Brain pericyte (primary cell): Measurements from ENCODE around the gene MAPK8.

Experiments used
- DNase-seq: peaks from one replicate; pipeline ENCODE4 v3.0.0-alpha.2; 2012; ENCODE audit warnings: low read depth, low spot score

The MAPK8 gene

DNA sequence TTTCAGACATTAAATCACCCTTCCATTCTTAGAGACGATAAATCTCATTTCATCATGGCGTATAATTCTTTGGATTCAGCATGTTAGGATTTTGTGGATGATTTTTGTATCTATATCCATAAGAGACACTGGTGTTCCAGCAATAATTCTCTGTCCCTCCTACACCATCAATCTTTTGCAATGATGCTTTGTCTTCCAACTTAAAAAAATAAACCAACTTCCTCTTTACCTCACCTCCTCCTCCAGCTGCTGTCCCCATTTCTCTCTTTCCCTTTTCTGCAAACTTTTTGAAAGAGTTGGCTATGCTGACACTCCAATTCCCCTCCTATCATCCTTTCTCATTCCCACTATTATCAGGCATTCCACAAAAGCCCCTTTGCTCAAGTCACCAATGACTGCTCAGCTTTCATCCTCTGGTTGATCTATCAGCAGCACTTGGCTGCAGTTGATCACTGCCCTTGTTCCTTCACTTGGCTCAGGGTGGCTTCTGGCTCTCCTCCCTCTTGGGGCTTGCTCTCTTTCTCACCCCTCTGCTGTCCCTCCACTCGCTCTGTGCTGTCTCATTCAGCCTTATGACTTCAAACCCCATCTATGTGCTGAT lies 168.4 kb downstream of the MAPK8 start:
- no peak for DNase-seq

DNA sequence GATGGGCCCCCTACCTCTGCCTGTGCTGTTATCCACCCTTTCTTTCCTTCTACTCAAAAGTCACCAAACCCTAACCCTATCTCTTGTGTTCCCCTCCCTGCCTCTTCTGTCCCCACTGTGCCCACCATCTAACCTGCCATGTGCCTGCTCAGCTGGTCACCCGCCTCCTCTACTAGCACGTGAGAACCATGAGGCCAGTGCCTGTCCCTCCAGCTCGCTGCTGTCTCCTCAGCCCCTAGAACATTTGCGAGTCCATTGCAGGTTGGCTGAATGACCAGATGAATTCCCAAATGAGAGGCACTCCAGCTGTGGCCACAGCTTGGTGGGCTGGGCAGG lies 169.4 kb downstream of the MAPK8 start:
- no peak for DNase-seq

DNA sequence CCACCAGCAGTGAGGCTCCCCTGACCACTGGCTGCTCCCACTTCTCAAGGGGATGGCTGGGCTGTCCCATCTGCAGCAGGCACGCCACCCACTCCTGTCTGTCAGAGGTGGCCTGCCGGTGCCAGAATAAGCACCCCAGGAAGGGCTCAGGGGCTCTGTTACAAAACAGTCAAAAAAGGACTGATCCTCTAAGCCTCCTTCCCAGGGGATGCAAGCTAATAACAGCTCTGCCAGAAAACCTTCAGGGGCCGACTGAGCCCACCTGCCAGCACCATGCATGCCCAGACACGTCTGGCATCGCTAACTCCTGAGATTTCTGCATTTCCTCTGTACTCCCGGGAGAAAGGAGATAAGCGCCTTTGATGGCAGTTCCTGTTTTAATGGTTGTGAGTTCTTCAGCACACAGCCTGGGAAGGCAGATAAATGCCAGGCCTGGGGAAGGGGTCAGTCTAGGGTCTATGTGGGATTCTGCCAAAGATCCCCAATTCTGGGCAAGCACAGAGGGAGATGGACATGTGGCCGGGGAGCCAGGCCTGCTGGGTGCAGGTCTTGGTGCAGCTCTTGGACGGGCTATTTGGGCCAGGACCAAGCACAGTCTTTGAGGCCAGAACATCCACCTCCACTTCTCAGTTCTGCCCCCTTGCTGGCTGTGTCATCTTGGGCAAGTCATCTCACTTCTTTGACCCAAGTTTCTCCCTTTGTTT lies 170.0 kb downstream of the MAPK8 start:
- no peak for DNase-seq

DNA sequence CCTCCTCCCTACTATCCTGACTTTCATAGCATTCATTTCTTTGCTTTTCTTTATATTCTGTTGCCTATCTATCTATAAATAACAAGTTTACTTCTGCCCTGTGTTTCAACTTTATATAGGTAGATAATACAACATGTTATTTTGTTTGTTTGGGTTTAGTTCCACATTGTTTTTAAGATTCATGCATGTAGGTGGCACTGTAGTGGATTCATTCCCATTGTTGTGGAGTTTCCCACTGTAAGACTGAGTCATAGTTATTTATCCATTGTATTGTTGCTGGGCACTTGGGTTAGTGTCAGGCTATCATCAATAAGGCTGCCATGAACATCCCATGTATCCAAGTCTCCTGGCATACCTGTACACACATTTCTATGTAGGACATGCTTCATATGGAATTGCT lies 170.7 kb downstream of the MAPK8 start:
- no peak for DNase-seq

DNA sequence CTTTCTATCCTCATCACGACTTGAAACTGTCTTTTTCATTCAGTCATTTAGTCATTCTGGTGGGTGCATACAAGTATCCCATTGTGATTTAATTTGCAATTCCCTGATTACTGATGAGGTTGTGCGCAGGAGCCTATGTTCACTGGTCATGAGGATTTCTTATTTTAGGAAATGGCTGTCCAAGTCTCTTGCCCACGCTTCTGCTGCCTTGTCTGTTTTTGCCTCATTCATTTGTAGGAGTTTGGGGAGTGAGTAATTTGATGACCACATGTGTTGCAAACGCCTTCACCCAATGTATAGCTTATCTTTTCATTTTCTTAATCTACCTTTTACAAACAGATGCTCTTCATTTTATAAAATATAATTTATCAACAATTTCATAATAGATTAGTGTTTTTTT lies 171.1 kb downstream of the MAPK8 start:
- DNase-seq = no peak

DNA sequence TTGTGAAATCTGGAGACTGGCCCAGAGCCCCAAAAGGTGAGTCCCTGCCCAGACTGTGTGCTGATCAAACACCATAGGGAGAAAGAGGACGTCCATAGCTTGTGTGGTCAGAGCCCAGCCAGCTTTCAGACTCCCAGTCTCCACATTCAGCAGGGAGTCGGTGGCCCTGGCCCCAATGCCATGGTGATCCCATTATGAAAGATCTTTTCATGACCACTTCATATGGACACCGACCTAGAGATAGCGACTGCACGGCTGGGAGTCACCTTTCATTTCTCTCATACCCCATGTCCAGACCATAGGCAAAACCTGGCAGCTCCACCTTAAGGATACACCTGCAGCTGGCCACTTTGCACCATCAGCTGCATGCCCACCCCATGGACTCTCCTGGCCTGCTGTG lies 172.0 kb downstream of the MAPK8 start:
- DNase-seq = no peak

DNA sequence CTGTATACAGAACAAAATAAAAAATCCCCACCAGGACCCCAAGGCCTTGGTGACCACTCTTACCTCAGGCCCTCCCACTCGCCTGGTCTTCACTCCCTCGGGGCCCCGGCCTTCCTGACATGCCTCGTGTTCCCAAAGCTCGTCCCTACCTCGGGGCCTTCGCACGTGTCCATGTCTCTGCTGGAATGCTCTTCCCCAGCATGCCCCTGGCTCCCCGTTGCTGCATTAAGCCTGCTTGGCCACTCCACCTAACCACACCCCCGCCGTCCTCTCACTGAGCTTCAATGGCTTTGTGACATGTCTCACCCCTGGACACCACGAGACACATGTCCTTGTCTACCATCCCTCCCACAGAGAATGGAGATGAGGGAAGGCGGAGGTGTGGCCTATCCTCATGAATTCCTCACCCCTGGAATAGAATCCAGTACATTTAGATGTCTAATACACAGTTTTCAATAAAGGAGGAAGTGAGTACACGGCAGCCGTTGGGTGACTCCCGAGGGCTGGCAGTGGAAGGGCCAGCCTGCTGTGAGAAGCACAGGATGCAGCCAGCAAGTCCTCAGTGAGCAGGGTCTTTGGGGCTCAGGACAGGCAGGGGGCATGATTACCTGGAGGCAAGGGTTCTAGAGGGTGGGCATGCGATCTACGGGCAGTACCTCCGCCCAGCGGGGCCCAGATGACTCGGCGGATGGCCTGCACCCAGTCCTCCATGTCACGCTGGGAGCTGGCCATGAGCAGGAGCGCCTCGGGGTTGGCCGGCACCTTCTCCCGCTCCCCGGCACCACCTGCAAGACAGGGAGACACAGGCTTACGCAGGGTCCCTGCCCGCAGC lies 172.7 kb downstream of the MAPK8 start:
- no peak for DNase-seq

DNA sequence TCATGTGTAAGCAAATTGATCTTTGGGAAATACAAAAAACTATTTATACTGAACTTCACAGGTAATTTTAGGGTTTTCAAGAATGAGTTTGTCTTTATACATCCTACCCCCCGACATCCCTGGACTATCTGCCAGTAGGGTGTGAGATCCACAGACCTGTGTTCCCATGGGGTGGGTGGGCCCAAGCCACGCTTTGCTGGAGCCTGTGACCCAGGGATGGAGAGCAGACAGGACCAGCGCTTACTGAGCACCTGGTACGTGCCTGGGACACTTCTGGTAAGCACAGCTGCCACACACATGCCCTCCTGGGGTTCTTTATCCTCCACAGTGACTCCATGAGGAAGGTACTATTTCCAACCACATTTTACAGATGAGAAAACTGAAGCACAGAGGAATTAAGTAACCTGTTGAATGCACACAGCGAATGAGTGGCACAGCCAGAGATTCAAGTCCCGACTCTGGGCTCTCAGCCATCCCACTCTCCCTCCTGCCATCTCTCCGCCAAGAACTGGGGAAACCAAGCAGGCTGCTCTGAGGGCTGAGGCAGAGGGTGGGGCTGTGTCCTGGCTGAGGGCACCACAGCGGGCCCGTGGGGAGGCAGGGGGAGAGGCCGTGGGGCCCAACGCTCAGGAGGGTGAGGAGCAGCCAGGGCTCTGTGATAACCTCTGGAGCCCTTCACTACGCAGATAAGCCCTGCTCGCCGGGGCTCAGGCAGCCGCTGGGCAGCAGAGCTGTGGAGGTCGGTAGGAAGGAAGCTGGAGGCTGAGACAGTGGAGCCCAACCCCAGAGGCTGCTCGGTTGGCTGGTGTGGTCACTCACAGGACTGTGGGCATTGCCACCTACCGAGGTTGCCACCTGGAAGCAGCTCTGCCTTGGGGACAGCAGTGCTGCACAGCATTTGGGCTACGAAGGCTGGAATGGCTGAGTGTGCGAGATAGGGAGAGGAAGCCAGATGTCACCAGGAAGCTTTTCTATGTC lies 174.2 kb downstream of the MAPK8 start:
- DNase-seq = no peak

DNA sequence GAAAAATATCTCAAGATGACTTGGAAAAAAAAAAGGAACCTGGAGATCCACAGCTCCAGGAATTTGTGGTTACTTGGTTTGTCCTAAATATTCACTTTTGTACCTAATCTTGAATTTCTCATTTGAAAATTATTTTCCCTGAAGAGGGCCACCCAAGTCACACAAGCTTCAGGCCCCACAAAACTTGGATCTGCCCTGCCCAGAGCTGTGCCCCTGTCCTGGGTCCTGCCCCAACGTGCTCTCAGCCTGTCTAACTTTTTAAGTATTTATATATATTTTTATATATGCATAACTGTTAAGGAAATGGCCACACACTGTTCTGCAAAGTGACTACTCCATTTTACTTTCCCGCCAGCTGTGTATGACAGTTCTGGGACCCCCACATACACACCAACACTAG lies 174.9 kb downstream of the MAPK8 start:
- no peak for DNase-seq

DNA sequence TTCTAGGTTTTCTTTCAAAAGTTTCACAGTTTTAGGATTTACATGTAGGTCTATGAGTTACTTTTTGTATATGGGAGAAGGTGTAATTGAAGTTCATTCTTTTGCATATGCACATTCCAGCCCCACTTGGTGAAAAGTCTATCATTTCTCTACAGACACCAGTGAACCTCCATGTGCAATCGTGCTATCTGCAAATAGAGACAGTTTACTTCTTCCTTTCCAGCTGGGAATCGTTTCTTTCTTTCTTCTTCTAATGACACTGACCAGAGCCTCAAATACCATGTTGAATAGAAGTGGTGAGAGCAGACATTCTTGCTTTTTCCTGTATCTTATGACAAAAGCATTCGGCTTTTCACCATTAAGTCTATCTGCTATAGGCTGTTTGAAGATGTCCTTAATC lies 175.7 kb downstream of the MAPK8 start:
- DNase-seq = no peak

DNA sequence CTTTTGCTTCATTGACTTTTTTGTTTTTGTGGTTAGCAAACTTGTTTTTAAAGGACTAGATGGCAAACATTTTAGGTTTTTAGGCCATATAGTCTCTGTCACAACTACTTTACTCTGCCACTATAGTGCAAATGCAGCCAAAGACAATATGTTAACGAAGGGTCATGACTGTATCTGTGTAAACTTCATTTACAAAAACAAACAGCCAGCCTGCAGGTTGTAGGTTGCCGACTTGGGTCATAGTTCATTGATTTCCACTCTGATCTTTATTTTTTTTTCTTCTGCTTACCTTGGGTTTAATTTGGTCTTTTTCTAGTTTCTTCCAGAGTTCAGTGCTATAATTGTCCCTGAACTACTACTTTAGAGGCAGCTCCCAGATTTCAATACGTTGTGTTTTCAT lies 178.4 kb downstream of the MAPK8 start:
- no peak for DNase-seq

DNA sequence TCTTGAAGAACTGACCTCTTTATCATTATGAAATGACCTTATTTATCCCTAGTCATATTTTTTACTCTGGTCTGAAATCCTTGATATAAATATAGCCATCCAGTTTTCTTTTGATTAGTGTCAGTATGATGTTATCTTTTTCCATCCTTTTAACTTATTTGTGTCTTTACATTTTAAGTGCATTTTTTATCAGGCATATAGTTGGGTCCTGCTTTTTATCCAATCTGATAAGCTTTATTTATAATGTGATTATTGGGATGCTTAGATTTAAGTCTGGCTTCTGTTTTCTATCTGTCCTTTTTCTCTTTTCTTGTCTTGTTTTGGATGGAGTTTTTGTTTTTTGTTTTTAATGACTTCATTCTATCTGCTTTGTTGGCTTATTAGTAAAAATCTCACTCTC lies 179.2 kb downstream of the MAPK8 start:
- no peak for DNase-seq

DNA sequence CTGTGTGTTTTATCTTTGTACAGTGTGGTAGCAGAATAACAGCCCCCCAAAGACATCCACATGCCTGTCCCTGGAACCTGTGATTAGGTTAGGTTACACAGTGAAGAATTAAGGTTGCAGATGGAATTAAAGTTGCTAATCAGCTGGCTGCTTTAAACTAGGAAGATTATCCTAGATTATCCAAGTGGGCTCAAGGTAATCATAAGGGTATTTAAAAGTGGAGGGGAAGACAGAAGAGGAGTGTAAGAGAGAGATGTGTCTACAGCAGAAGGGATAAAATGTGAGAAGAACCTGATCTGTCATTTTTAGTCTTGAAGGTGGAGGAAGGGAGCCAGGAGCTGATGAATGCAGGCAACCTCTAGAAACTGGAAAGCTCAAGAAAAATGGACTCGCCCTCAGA lies 180.8 kb downstream of the MAPK8 start:
- DNase-seq = no peak
